H9 (cell line): Measurements from ENCODE around the gene LIMK2. TPM values are rescaled to one million over a fixed set of nuclear protein-coding genes. Genes with fewer than 3 reads are reported as not detected.

ENCODE experiments used
- DNase-seq: peaks from one replicate; pipeline ENCODE4 v3.0.0-alpha.2; 2017
- H2AFZ ChIP-seq: one replicate; pipeline ENCODE4 v1.6.1; 2013; ENCODE audit warnings: mild to moderate bottlenecking, low read length, control low read depth, moderate library complexity
- H2AK5ac ChIP-seq: 2 replicates; pipeline ENCODE4 v1.6.1; 2013; ENCODE audit warnings: low read length, control low read depth, mixed read lengths; ENCODE audit not compliant: insufficient read length
- H2BK120ac ChIP-seq: one replicate; pipeline ENCODE4 v1.6.1; 2013; ENCODE audit warnings: low read depth, mild to moderate bottlenecking, low read length, control low read depth, inconsistent platforms; ENCODE audit not compliant: poor library complexity, severe bottlenecking
- H2BK12ac ChIP-seq: 2 replicates; pipeline ENCODE4 v1.6.1; 2013; ENCODE audit warnings: low read length, control low read depth, mixed read lengths, low read depth; ENCODE audit not compliant: insufficient read length
- H2BK15ac ChIP-seq: 2 replicates; pipeline ENCODE4 v1.6.1; 2013; ENCODE audit warnings: low read depth, low read length, control low read depth
- H2BK20ac ChIP-seq: one replicate; pipeline ENCODE4 v1.6.1; 2013; ENCODE audit warnings: low read depth, mild to moderate bottlenecking, low read length, control low read depth, inconsistent platforms; ENCODE audit not compliant: poor library complexity, severe bottlenecking
- H2BK5ac ChIP-seq: 2 replicates; pipeline ENCODE4 v1.6.1; 2013; ENCODE audit warnings: low read length, control low read depth, mixed read lengths; ENCODE audit not compliant: insufficient read length
- H3K14ac ChIP-seq: 2 replicates; pipeline ENCODE4 v1.6.1; 2013; ENCODE audit warnings: low read length, control low read depth; ENCODE audit not compliant: insufficient read depth
- H3K18ac ChIP-seq: 2 replicates; pipeline ENCODE4 v1.6.1; 2013; ENCODE audit warnings: low read depth, mild to moderate bottlenecking, mixed read lengths, low read length, control low read depth; ENCODE audit not compliant: insufficient read length
- H3K23ac ChIP-seq: 2 replicates; pipeline ENCODE4 v1.6.1; 2013; ENCODE audit warnings: low read length, control low read depth, mixed read lengths, low read depth; ENCODE audit not compliant: insufficient read length
- H3K23me2 ChIP-seq: 2 replicates; pipeline ENCODE4 v1.6.1; 2013; ENCODE audit warnings: low read depth, mild to moderate bottlenecking, mixed read lengths, low read length, control low read depth; ENCODE audit not compliant: insufficient read length, poor library complexity, severe bottlenecking
- H3K27ac ChIP-seq: 2 replicates; pipeline ENCODE4 v1.5.1; 2013; ENCODE audit warnings: low read length, control low read depth, mixed read lengths, low read depth; ENCODE audit not compliant: insufficient read length
- H3K27me3 ChIP-seq: 2 replicates; pipeline ENCODE4 v1.6.1; 2013; ENCODE audit warnings: low read length, control low read depth, inconsistent platforms; ENCODE audit not compliant: insufficient read depth
- H3K4ac ChIP-seq: 2 replicates; pipeline ENCODE4 v1.6.1; 2013; ENCODE audit warnings: low read depth, mild to moderate bottlenecking, control low read depth, inconsistent platforms, low read length, moderate library complexity
- H3K4me1 ChIP-seq: 2 replicates; pipeline ENCODE4 v1.6.1; 2013; ENCODE audit warnings: low read length, control low read depth, inconsistent platforms; ENCODE audit not compliant: insufficient read depth
- H3K4me2 ChIP-seq: 2 replicates; pipeline ENCODE4 v1.6.1; 2013; ENCODE audit warnings: low read length, control low read depth, mixed read lengths; ENCODE audit not compliant: insufficient read length, insufficient read depth
- H3K56ac ChIP-seq: 2 replicates; pipeline ENCODE4 v1.6.1; 2013; ENCODE audit warnings: low read depth, mild to moderate bottlenecking, mixed read lengths, low read length, control low read depth; ENCODE audit not compliant: insufficient read length
- H3K79me1 ChIP-seq: 2 replicates; pipeline ENCODE4 v1.6.1; 2013; ENCODE audit warnings: low read depth, mild to moderate bottlenecking, moderate library complexity, low read length, control low read depth, inconsistent platforms; ENCODE audit not compliant: insufficient read depth, poor library complexity, severe bottlenecking
- H3K79me2 ChIP-seq: 2 replicates; pipeline ENCODE4 v1.6.1; 2013; ENCODE audit warnings: low read length, control low read depth, inconsistent platforms; ENCODE audit not compliant: insufficient read depth
- H3K9ac ChIP-seq: 2 replicates; pipeline ENCODE4 v1.6.1; 2013; ENCODE audit warnings: low read length, control low read depth, mixed read lengths; ENCODE audit not compliant: insufficient read length; ENCODE audit errors: extremely low read depth
- H3K9me3 ChIP-seq: one replicate; pipeline ENCODE4 v1.6.1; 2013; ENCODE audit warnings: low read depth, low read length, inconsistent platforms; ENCODE audit not compliant: control insufficient read depth
- H3T11ph ChIP-seq: one replicate; pipeline ENCODE4 v1.6.1; 2013; ENCODE audit warnings: mild to moderate bottlenecking, low read length, control low read depth, inconsistent platforms
- H4K20me1 ChIP-seq: one replicate; pipeline ENCODE4 v1.6.1; 2013; ENCODE audit not compliant: control insufficient read depth, insufficient read length, insufficient read depth
- H4K5ac ChIP-seq: 2 replicates; pipeline ENCODE4 v1.6.1; 2013; ENCODE audit warnings: low read depth, mild to moderate bottlenecking, mixed read lengths, low read length, control low read depth; ENCODE audit not compliant: insufficient read length
- H4K8ac ChIP-seq: replicated peaks from 2 replicates; pipeline ENCODE4 v1.6.1; 2013; ENCODE audit warnings: low read length, control low read depth, mixed read lengths, low read depth; ENCODE audit not compliant: insufficient read length
- H4K91ac ChIP-seq: 2 replicates; pipeline ENCODE4 v1.6.1; 2013; ENCODE audit warnings: low read depth, mild to moderate bottlenecking, moderate library complexity, mixed read lengths, low read length, control low read depth; ENCODE audit not compliant: insufficient read length
- H3K27ac Mint-ChIP-seq, 3 experiments: 2 replicates in 2 of 3; 3 replicates in 1 of 3; pipeline ENCODE4 v1.8.0; 2020 to 2021; ENCODE audit warnings: mixed read lengths in 3 of 3, mild to moderate bottlenecking in 1 of 3, moderate library complexity in 1 of 3
- H3K27me3 Mint-ChIP-seq: 2 replicates; pipeline ENCODE4 v1.8.0; 2021; ENCODE audit warnings: low read depth, mild to moderate bottlenecking, moderate library complexity, mixed read lengths
- H3K36me3 Mint-ChIP-seq, 3 experiments: 2 replicates in 2 of 3; 3 replicates in 1 of 3; pipeline ENCODE4 v1.8.0; 2020 to 2021; ENCODE audit warnings: low read depth in 3 of 3, mixed read lengths in 3 of 3; ENCODE audit not compliant: insufficient read depth in 1 of 3
- H3K4me1 Mint-ChIP-seq, 2 experiments: 2 replicates each; pipeline ENCODE4 v1.8.0; 2020; ENCODE audit warnings: mixed read lengths in 2 of 2
- H3K4me3 Mint-ChIP-seq, 2 experiments: 2 replicates in 1 of 2; 3 replicates in 1 of 2; pipeline ENCODE4 v1.8.0; 2020 to 2021; ENCODE audit warnings: mild to moderate bottlenecking in 2 of 2, mixed read lengths in 2 of 2, moderate library complexity in 1 of 2
- H3K9me3 Mint-ChIP-seq, 2 experiments: 2 replicates in 1 of 2; 3 replicates in 1 of 2; pipeline ENCODE4 v1.8.0; 2020; ENCODE audit warnings: mild to moderate bottlenecking in 2 of 2, mixed read lengths in 2 of 2, moderate library complexity in 1 of 2
- CTCF ChIP-seq: fragments of 200-600 bp; sonication (generic); conservative IDR thresholded peaks from 3 replicates; pipeline ENCODE4 v1.8.0; 2021; ENCODE audit warnings: antibody characterized with exemption, mild to moderate bottlenecking
- WGBS: extraction: QIAGEN DNeasy Blood & Tissue Kit; methylation state at CpG from one replicate; pipeline ENCODE4 v1.1.7; 2013; ENCODE audit warnings: missing lambda C conversion rate, low lambda C conversion rate, mixed read lengths; ENCODE audit not compliant: insufficient read length; ENCODE audit errors: extremely low coverage; 5-methylcytosine and 5-hydroxymethylcytosine counted together
- total RNA-seq: library from RNA; stranded (reverse); gene quantifications from 2 replicates; pipeline ENCODE4 v1.2.1, GENCODE V29; 2021

The LIMK2 gene
- total RNA-seq, 1 experiment from 2014 or later: 51.3 TPM

GRCh38 chr22:31326877-31327276 is 114.8 kb downstream of the LIMK2 start:
- Mint-ChIP-seq H3K36me3 (peaks cover 33 to 85% (median 66%) of the 10 kb centered on the region in 3 experiments; a peak in 6 of 7 replicates), H3K27ac (no peak overlapping the region), H3K9me3 (no peaks in the 10 kb centered on the region), H3K4me1 (peaks cover 14 to 16% of the 10 kb centered on the region in 2 experiments), H3K4me3 (no peak overlapping the region), H3K27me3 (no peaks in the 10 kb centered on the region; the same call in 1 of the 2 replicates)
- no peak overlapping the region for H3K14ac ChIP-seq
- H4K20me1 ChIP-seq: no peaks in the 10 kb centered on the region
- peaks cover 3% of the 10 kb centered on the region for H3K79me1 ChIP-seq
- H2BK5ac ChIP-seq: no peak overlapping the region
- H3K56ac ChIP-seq: no peak overlapping the region
- H2AFZ ChIP-seq: no peak overlapping the region
- no peaks in the 10 kb centered on the region for H3K23me2 ChIP-seq
- TF ChIP-seq CTCF: no peak
- no peak overlapping the region for H2BK120ac ChIP-seq
- no peak overlapping the region for H2BK12ac ChIP-seq
- H3K4me2 ChIP-seq: no peak overlapping the region
- no peaks in the 10 kb centered on the region for H3K9me3 ChIP-seq
- no peak overlapping the region for H2AK5ac ChIP-seq
- H4K91ac ChIP-seq: no peak overlapping the region
- H3T11ph ChIP-seq: no peak overlapping the region
- no peak overlapping the region for H3K18ac ChIP-seq
- H3K4ac ChIP-seq: no peak overlapping the region
- WGBS: no CpG with 5 or more reads among the region's 9 CpGs
- no peaks in the 10 kb centered on the region for H3K4me1 ChIP-seq
- no peaks in the 10 kb centered on the region for H3K79me2 ChIP-seq
- no peak for DNase-seq
- no peak overlapping the region for H4K5ac ChIP-seq
- no peak overlapping the region for H2BK20ac ChIP-seq
- no peak overlapping the region for H3K27ac ChIP-seq
- no peak overlapping the region for H3K9ac ChIP-seq
- H2BK15ac ChIP-seq: no peak overlapping the region
- no peak overlapping the region for H4K8ac ChIP-seq
- H3K27me3 ChIP-seq: no peaks in the 10 kb centered on the region
- H3K23ac ChIP-seq: no peak overlapping the region
